Muscle layer of duodenum (tissue), 2 donors: ENCODE data around the gene GSK3A.
A peak's percentile ranks its signal among the peaks of the same experiment; 100 is the strongest.

ENCODE experiments used
- H3K27ac ChIP-seq: one replicate; pipeline ENCODE4 v1.7.0; 2013; ENCODE audit warnings: mild to moderate bottlenecking, low read length
- H3K27me3 ChIP-seq: one replicate; pipeline ENCODE4 v1.7.0; 2013; ENCODE audit warnings: low read depth, mild to moderate bottlenecking, control low read depth, low read length
- H3K36me3 ChIP-seq, 2 donors: one replicate each; pipeline ENCODE4 v1.7.0; 2013; ENCODE audit warnings: low read length in 2 of 2, control low read depth in 1 of 2, mild to moderate bottlenecking in 1 of 2; ENCODE audit not compliant: insufficient read depth in 2 of 2, control insufficient read depth in 1 of 2
- H3K4me1 ChIP-seq, 2 donors: one replicate each; pipeline ENCODE4 v1.7.0; 2013; ENCODE audit warnings: low read length in 2 of 2, mild to moderate bottlenecking in 2 of 2, control low read depth in 1 of 2, moderate library complexity in 1 of 2; ENCODE audit not compliant: insufficient read depth in 2 of 2, control insufficient read depth in 1 of 2
- H3K4me3 ChIP-seq, 2 donors: one replicate each; pipeline ENCODE4 v1.7.0; 2013; ENCODE audit warnings: low read length in 2 of 2, low read depth in 1 of 2, mild to moderate bottlenecking in 1 of 2
- H3K9me3 ChIP-seq, 2 donors: one replicate each; pipeline ENCODE4 v1.7.0; 2013; ENCODE audit warnings: low read length in 2 of 2, control low read depth in 1 of 2, mild to moderate bottlenecking in 1 of 2; ENCODE audit not compliant: control insufficient read depth in 1 of 2
- donor health status: healthy.

The GSK3A gene

DNA sequence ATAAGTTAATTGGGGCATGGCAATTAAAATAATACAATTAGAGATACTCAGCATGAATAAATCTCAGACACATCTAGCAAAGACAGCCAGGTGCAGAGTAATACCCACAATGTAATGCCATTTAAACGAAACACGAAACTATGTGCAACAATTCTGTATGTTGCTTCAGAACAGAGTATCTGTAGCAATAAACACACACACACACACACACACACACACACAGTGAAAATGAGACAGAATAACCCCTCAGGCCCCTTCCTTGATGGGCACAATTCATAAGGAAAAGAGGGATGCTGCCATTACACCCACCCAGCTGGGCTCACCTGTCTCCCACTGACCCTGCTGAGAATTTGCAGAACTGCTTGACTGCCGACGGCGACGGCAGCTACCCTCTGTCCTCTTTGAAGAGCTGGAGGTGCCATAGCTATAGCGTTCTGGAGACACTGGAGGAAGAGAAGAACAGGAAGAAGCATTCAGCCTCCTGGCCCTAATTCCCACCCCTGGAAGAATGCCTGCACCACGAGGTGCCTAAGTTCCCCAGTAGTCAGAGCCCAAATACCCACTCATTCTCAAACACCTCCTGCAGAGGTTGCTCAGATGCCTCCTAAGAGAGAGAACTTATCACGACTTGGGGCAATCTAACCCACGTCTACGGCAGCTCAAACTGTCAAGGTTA is 27.5 kb downstream of the GSK3A start:
- no peaks in the 10 kb centered on the region for H3K27me3 ChIP-seq
- no peak overlapping the region for H3K27ac ChIP-seq
- no peak overlapping the region for H3K4me3 ChIP-seq
- H3K4me1 ChIP-seq, result peaks cover 9 to 37% of the 10 kb centered on the region in 2 donors
- no peaks in the 10 kb centered on the region for H3K9me3 ChIP-seq
- peaks cover 10 to 36% of the 10 kb centered on the region in 2 donors for H3K36me3 ChIP-seq

DNA sequence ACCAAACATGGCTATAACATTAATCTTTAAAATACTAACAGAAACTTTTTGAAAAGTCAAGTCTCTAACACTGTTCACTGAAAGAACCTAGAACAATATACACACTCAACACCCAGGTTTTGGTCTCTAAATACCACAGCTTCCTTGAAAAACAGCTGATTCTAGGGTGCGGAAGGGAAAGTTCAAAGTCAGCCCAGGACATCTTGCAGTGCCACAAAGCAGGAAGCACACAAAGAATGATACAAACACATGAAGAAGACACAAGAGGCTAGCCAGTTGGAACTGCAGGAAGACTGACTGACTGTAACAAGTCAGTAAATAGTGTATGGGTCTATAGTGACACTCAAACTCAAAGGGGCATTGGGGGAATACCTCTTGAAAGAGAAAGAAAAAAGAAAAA is 29.5 kb downstream of the GSK3A start:
- Histone ChIP-seq H3K36me3 (peaks cover 19 to 57% of the 10 kb centered on the region in 2 donors), H3K27ac (no peak overlapping the region), H3K27me3 (no peaks in the 10 kb centered on the region), H3K4me1 (peaks cover 0 to 21% of the 10 kb centered on the region in 2 donors), H3K9me3 (no peaks in the 10 kb centered on the region), H3K4me3 (no peak overlapping the region)

DNA sequence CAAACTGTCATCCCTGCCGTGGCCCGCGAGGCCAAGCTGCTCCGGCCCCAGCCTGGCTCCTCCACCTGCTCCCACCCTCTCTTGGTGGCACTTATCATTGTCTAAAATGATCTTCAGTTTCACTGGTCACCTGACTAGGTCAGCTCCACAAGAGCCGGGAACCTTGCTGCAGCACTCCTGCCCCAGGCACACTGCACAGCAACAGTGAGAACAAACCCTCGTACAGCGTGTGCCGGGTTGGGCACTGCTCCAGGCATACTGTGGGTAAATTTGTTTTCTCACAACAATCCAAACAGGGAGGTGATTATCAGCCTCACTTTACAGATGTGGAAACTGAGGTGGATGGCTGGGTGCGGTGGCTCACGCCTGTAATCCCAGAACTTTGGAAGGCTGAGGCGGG is 33.8 kb downstream of the GSK3A start:
- H3K4me1 ChIP-seq, result no peaks in the 10 kb centered on the region
- H3K27ac ChIP-seq, result no peak overlapping the region
- no peaks in the 10 kb centered on the region for H3K27me3 ChIP-seq
- peaks cover 30 to 80% of the 10 kb centered on the region in 2 donors for H3K36me3 ChIP-seq
- H3K4me3 ChIP-seq, result no peak overlapping the region
- no peaks in the 10 kb centered on the region for H3K9me3 ChIP-seq

DNA sequence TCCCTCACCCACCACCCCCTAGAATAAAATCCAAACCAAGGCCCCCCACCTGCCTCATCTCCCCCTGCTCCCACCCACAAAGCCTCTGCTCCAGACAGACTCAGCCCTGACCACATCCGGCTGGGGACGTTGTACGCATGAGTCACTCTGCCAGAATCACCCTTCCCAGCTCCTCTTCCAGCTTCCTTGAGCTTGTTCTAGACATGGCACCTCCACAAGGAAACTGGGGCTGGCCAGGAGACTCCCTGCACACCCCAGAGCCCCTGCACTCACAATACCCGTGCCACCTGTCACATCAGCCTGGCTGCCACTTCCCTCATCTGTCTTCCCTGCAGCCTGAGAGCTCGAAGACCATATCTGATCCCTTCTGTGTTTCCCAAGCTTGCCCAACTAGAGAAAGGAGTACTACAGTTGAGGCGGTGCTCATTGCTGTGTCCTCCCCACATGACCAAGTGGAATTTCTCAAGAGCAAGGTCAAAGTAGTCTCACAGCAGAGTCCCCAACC is 34.6 kb downstream of the GSK3A start:
- Histone ChIP-seq H3K27ac (no peak overlapping the region), H3K36me3 (peaks cover 37 to 80% of the 10 kb centered on the region in 2 donors), H3K4me3 (no peak overlapping the region), H3K27me3 (no peaks in the 10 kb centered on the region), H3K9me3 (no peaks in the 10 kb centered on the region), H3K4me1 (no peaks in the 10 kb centered on the region)

DNA sequence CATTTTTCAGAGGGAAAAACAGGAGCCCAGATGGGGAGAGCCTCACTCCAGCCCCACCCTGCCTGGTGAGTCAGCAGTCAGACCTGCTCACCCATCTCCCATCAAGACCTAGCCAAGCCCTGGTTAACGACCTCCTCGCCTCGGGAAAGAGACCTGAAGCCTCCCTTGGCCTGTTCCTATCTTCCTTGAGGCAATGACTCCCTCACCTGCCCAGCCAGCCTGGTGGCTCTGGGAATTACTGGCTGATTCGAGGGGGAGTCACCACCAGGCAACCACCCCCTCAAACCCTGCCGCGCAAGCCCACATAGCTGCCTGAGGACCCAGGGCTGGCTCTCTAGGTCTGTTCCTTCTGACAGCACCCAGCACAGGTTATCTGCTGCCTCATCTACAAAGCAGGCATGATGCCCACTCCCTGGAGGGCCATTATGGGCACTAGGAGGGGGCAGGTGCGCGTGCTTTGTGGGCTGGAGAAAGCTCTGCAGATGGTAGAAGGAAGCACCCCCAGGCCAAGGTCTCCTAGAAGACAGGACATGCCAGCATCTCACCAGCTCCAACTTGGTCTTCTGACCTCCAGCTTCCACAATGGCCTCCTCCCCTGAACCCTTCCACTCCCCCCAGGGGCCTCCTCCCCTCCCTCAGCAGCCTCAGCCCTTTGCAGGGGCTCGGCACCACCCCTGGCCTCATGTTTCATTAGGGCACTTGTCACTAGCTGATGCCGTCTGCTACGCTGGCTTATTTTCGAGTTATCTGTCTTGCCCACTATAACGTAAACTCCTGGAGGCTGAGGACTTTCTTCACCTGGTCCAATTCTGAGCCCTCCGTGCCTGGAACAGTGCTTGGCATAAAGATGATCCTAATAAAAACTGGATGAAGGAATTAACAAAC is 35.3 kb downstream of the GSK3A start:
- H3K4me3 ChIP-seq, result no peak overlapping the region
- H3K36me3 ChIP-seq, result peaks cover 43 to 78% of the 10 kb centered on the region in 2 donors
- H3K9me3 ChIP-seq, result no peaks in the 10 kb centered on the region
- no peaks in the 10 kb centered on the region for H3K27me3 ChIP-seq
- no peak overlapping the region for H3K27ac ChIP-seq
- H3K4me1 ChIP-seq, result no peaks in the 10 kb centered on the region

DNA sequence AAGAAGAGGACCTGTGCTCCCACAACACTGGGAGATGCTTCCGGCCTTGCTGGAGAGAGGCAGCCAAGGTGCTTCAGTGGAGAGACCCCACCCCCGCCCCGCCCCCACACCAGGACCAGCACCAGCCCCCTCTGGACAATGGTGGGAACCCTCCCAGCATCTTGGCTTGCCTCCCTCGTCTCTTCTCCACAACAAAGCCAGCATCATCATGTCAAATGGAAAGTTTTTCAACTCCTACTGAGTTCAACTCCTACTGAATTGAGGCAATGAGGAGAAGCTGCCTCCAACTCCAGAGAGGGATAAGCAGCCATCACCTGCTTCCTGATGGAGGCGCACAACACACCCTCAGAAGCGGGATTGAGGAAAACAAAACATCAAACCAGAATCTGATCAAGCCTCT is 37.7 kb downstream of the GSK3A start:
- Histone ChIP-seq H3K27ac (no peak overlapping the region), H3K27me3 (no peaks in the 10 kb centered on the region), H3K4me3 (no peak overlapping the region), H3K36me3 (peaks cover 44 to 76% of the 10 kb centered on the region in 2 donors), H3K9me3 (no peaks in the 10 kb centered on the region), H3K4me1 (peaks cover 0 to 4% of the 10 kb centered on the region in 2 donors)

DNA sequence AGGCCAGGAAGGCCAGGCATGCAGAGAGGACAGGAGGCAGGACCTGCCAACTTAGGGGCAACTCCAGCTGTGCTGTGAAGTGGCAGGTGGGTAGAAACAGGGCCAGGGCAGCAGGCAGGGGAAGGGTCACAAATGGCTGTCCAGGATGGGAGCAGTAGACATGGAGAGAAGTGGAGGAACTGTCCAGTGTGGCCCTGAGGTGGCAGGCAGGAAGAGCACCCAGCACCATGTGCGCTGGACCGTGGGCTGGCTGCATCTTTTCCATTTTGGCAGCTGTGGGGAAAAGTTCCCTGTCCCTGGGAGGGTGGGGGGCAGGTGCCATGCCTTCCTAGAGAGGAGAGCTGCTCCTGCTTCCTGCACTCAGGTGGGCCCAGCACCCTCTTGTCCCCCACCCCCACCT is 38.7 kb downstream of the GSK3A start:
- no peak overlapping the region for H3K4me3 ChIP-seq
- H3K36me3 ChIP-seq, result peaks cover 43 to 76% of the 10 kb centered on the region in 2 donors
- H3K4me1 ChIP-seq, result peaks cover 0 to 4% of the 10 kb centered on the region in 2 donors
- H3K9me3 ChIP-seq, result no peaks in the 10 kb centered on the region
- H3K27ac ChIP-seq, result no peak overlapping the region
- no peaks in the 10 kb centered on the region for H3K27me3 ChIP-seq

DNA sequence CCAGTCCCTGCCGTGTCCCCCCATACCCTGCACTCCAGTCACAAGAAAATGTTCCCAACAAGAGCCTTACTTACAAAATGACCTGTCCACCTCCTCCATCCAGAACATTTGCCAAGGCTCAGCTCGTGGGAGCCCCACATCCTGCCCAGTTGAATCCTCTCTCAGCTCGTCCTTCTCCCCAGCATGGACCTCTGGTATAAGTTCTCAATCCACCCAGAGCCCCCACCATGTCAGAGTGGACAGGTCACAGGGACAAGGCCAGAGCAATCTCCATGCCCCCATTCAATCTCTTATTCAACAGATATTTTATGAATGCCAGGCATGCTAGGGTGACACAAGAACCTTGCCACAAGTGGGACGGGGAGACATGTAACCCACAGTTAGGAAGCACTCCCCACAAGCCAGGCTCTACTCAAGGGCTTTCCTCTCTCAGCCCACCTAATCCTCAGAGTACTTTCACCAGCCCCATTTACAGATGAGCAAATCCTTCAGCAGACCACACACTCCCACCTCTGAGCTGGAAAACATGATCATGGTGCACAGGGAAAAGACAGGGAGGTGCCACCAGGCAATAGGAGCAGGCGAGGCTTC is 40.0 kb downstream of the GSK3A start:
- peak overlapping the region; percentile 57 for H3K27ac ChIP-seq
- H3K36me3 ChIP-seq, result peaks cover 46 to 72% of the 10 kb centered on the region in 2 donors
- no peaks in the 10 kb centered on the region for H3K9me3 ChIP-seq
- no peaks in the 10 kb centered on the region for H3K27me3 ChIP-seq
- peaks cover 0 to 4% of the 10 kb centered on the region in 2 donors for H3K4me1 ChIP-seq
- no peak overlapping the region for H3K4me3 ChIP-seq

DNA sequence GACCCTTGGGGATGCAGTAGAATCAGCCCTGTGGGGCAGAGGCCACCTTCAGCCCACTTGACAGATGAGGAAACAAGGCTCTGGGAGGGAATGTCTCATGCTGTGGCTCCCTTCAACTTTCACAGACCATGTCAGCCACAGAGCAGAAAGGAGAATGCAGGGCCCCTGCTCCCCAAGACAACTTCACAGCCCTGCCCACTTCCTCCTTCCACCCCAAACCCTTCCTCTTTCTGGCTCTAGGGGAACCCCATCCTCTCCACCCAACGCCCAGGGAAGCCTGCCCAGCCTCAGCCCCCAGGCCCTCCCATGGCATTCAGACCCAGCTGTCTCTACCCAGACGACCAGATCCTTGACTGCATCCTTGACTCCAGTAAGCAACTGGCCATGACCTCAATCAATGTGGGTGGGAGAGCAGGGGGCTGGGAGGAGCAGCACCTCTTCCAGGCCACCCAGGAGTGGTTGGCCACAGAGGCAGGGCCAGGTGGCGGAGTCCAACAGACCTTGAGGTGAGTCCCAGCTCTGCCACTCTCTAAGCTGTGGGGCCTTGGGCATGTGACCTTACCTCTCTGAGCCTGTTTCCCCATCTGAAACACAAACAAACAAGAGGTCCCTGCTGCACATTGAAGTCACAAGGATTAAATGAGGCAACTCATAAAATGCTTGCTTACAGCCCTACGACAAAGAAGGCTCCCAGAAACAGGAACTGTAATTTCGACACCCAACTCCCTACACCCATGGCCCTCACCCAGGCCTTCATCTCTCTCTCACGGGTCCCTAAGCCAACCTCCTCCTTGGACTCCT is 40.7 kb downstream of the GSK3A start:
- H3K36me3 ChIP-seq, result peaks cover 49 to 72% of the 10 kb centered on the region in 2 donors
- peaks cover 4% of the 10 kb centered on the region in 2 donors for H3K4me1 ChIP-seq
- no peak overlapping the region for H3K4me3 ChIP-seq
- no peaks in the 10 kb centered on the region for H3K27me3 ChIP-seq
- H3K27ac ChIP-seq, result peak overlapping the region; percentile 57
- no peaks in the 10 kb centered on the region for H3K9me3 ChIP-seq

DNA sequence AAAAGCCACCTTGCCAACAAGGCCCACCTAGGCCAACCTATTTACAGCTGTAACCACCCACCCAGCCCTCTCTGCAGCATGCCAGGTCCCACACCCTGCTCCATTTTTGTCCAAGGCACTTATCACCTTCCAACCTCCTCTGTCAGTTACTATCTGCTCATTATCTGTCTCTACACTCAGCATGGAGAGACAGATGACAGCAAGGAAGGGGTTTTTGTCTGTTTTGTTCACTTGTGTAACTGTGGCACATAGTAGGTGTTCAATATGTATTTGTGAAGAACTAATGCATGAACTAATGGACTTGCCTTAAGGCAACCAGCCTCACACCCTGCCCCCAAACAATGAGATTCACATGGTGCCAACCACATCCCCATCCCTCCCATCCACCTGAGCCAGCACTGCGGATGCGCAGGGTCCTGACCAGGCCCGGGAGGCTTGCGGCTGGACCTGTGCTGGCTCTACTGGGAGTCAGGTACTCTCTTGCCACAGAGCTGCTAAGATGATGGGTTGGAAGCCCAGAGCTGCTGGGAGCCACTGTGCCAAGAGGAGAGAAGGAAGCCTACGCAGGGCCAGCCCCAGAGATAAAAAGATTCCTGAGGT is 42.2 kb downstream of the GSK3A start:
- H3K4me1 ChIP-seq, result peaks cover 4% of the 10 kb centered on the region in 2 donors
- H3K27ac ChIP-seq, result no peak overlapping the region
- H3K4me3 ChIP-seq, result no peak overlapping the region

More for the DNA sequence above, 42.2 kb downstream of the GSK3A start:
- H3K36me3 ChIP-seq, result peaks cover 43 to 63% of the 10 kb centered on the region in 2 donors
- H3K9me3 ChIP-seq, result no peaks in the 10 kb centered on the region
- H3K27me3 ChIP-seq, result no peaks in the 10 kb centered on the region
